Astrocyte (in vitro differentiated cells and primary cell): Measurements from ENCODE around the gene BPIFB1.

ENCODE experiments used
- CTCF ChIP-seq: IDR thresholded peaks from 2 replicates; pipeline ENCODE4 v1.5.1; 2011; ENCODE audit warnings: low read depth, mild to moderate bottlenecking, inconsistent platforms, low read length, moderate library complexity; ENCODE audit not compliant: insufficient read depth
- EZH2 ChIP-seq: IDR thresholded peaks from 2 replicates; pipeline ENCODE4 v1.6.1; 2012; ENCODE audit warnings: mild to moderate bottlenecking, low read length, inconsistent platforms; ENCODE audit not compliant: insufficient read depth

- TF ChIP-seq CTCF, result no peak
- no peak for TF ChIP-seq EZH2
Observed at GRCh38 chr20:33306807-33307206, 23.8 kb downstream of the BPIFB1 start.
